ACHN (cell line): ENCODE results near the gene RNF14.
"Not testable (repeated sequence)": the region's sequence is repeated elsewhere in the genome, so short reads cannot be mapped to it uniquely, and the experiment has no call there.

Experiments
- DNase-seq: peaks from one replicate; pipeline ENCODE4 v3.0.0-alpha.2; 2015
- in situ Hi-C: cut with HindIII; loops from 2 replicates; pipeline ENCODE4 v1.10.0; 2017; ENCODE audit warnings: low sequenced_read_pairs, low pct_ligation_motif_present, low pct_unique_long_range_greater_than_20kb

Gene RNF14

GRCh38 chr5:142032747-142033631 lies 64.1 kb downstream of the RNF14 start:
- in situ Hi-C loops, result no loop called here
- no peak for DNase-seq

GRCh38 chr5:142033632-142034567 lies 65.0 kb downstream of the RNF14 start:
- DNase-seq, in situ Hi-C loops: not testable (repeated sequence)

GRCh38 chr5:142034994-142035393 lies 66.1 kb downstream of the RNF14 start:
- in situ Hi-C loops, result no loop called here
- no peak for DNase-seq

GRCh38 chr5:142036918-142037317 lies 68.0 kb downstream of the RNF14 start:
- DNase-seq, result no peak
- in situ Hi-C loops, result no loop called here

GRCh38 chr5:142037599-142037998 lies 68.7 kb downstream of the RNF14 start:
- in situ Hi-C loops, DNase-seq: not testable (repeated sequence)

GRCh38 chr5:142038735-142039134 lies 69.8 kb downstream of the RNF14 start:
- DNase-seq, result no peak
- in situ Hi-C loops, result no loop called here
